ENCODE measurements around the gene VWCE. TPM values are rescaled to one million over a fixed set of nuclear protein-coding genes. Genes with fewer than 3 reads are reported as not detected.

VWCE gene
- total RNA-seq, 2 experiments from 2014 or later, result 0.79 to 5.5 TPM

GRCh38 chr11:61273178-61274078, 21.7 kb downstream of the VWCE start:
- H2AFZ ChIP-seq (ENCODE audit: low read length), result no peak overlapping the region
- no peaks in the 10 kb centered on the region for H3K36me3 ChIP-seq (ENCODE audit: insufficient read depth, low read length)
- ChIA-PET CTCF (ENCODE audit: unreplicated experiment) (no interaction called here), POLR2A (interaction anchor here (0.7 kb wide), 1 partner anchor 17 kb away, joined by 3 read pairs; no protein-coding TSS in a partner anchor)
- no peak for DNase-seq (ENCODE audit: low spot score)
- H3K9me3 ChIP-seq (ENCODE audit: low read length), result no peaks in the 10 kb centered on the region
- no peak overlapping the region for H3K4me2 ChIP-seq (ENCODE audit: low read length)
- H3K4me1 ChIP-seq (ENCODE audit: insufficient read depth, low read length, poor library complexity, severe bottlenecking), result no peaks in the 10 kb centered on the region
- no TSS peak for BruUV-seq (replicated peaks)
- H3K9me2 ChIP-seq (ENCODE audit: insufficient read depth, low read length), result no peaks in the 10 kb centered on the region
- H3K27ac ChIP-seq (ENCODE audit: low read depth, low read length, poor library complexity, severe bottlenecking), result no peak overlapping the region
- no peaks in the 10 kb centered on the region for H3K79me2 ChIP-seq (ENCODE audit: insufficient read depth, low read depth, low read length)
- H4K20me1 ChIP-seq (ENCODE audit: insufficient read depth, low read length), result no peaks in the 10 kb centered on the region
- no peak for TF ChIP-seq EZH2phosphoT487 (IDR thresholded peaks at IDR 0.05; ENCODE audit: borderline replicate concordance, low read depth, low read length)
- no peak for TF ChIP-seq CTCF (conservative IDR thresholded peaks at IDR 0.05; ENCODE audit: low read length)
- no peak overlapping the region for H3K4me3 ChIP-seq (ENCODE audit: low read depth, low read length, poor library complexity, severe bottlenecking)
- intact Hi-C loops (cut with micrococcal nuclease; ENCODE audit: unreplicated experiment), result no loop called here

GRCh38 chr11:61272731-61273130, 22.4 kb downstream of the VWCE start:
- Histone ChIP-seq H3K9me3 (ENCODE audit: low read length) (no peaks in the 10 kb centered on the region), H3K36me3 (ENCODE audit: insufficient read depth, low read length) (no peaks in the 10 kb centered on the region), H3K4me1 (ENCODE audit: insufficient read depth, low read length, poor library complexity, severe bottlenecking) (no peaks in the 10 kb centered on the region), H3K4me2 (ENCODE audit: low read length) (no peak overlapping the region), H3K9me2 (ENCODE audit: insufficient read depth, low read length) (no peaks in the 10 kb centered on the region), H3K4me3 (ENCODE audit: low read depth, low read length, poor library complexity, severe bottlenecking) (no peak overlapping the region), H4K20me1 (ENCODE audit: insufficient read depth, low read length) (no peaks in the 10 kb centered on the region), H3K79me2 (ENCODE audit: insufficient read depth, low read depth, low read length) (no peaks in the 10 kb centered on the region), H2AFZ (ENCODE audit: low read length) (no peak overlapping the region), H3K27ac (ENCODE audit: low read depth, low read length, poor library complexity, severe bottlenecking) (no peak overlapping the region)
- CTCF ChIA-PET (ENCODE audit: unreplicated experiment), result no interaction called here
- no peak for DNase-seq (ENCODE audit: low spot score)
- no peak for TF ChIP-seq EZH2phosphoT487 (IDR thresholded peaks at IDR 0.05; ENCODE audit: borderline replicate concordance, low read depth, low read length)
- TF ChIP-seq CTCF (conservative IDR thresholded peaks at IDR 0.05; ENCODE audit: low read length), result no peak
- intact Hi-C loops (cut with micrococcal nuclease; ENCODE audit: unreplicated experiment), result no loop called here
- no TSS peak for BruUV-seq (replicated peaks)
- POLR2A ChIA-PET, result interaction anchor here (0.7 kb wide), 1 partner anchor 16 kb away, joined by 3 read pairs; no protein-coding TSS in a partner anchor

Data from OCI-LY7 (cell line).